Measurements from ENCODE around the gene FIS1. TPM values are rescaled to one million over a fixed set of nuclear protein-coding genes. Genes with fewer than 3 reads are reported as not detected.

The FIS1 gene
- total RNA-seq, 1 experiment from 2014 or later, result 239 TPM

- DNase-seq (ENCODE audit: low read depth), result no peak
These were observed 10.2 kb downstream of the FIS1 start for GRCh38 chr7:101234636-101235035.

DNA sequence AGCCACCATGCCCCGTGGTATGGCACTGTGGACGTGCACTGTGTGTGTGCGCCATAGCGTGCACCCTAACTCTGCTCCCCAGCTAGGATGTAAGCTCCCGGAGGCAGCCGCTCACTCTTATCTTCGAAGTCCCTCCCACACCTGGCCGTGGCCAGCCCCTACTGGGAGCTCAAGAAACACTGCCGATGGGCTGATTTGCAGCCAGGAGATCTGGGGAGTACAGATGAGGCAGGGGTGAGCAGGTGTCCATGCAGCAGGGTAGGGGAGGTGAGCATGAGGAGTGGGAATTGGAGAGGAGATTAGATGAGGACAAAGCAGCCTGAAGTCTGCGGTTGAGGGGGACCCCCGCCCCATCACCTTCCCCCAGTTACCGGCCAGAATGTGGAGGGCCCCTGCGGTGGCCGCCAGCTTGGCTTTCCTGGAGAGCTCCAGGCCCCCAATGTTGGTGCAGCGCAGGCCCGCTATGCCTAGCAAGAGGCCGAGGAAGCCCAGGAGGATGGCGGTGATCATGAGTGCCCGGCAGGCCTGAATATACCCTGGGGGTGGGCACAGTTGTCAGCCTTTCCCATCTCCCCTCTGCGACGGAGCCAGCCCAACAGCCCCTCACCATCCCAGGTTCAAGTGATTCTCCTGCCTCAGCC is 10.9 kb downstream of the FIS1 start:
- DNase-seq (ENCODE audit: low read depth), result no peak

GRCh38 chr7:101232141-101232850 is 12.6 kb downstream of the FIS1 start:
- DNase-seq (ENCODE audit: low read depth), result no peak

GRCh38 chr7:101231644-101232043 is 13.2 kb downstream of the FIS1 start:
- no peak for DNase-seq (ENCODE audit: low read depth)

GRCh38 chr7:101226721-101227120 is 18.2 kb downstream of the FIS1 start:
- DNase-seq (ENCODE audit: low read depth), result no peak

- no peak for DNase-seq (ENCODE audit: low read depth)
These were observed 19.2 kb downstream of the FIS1 start for GRCh38 chr7:101225650-101226049.

- DNase-seq (ENCODE audit: low read depth), result no peak
These were observed 21.4 kb downstream of the FIS1 start for GRCh38 chr7:101223528-101223927.

GRCh38 chr7:101222275-101222830 is 22.5 kb downstream of the FIS1 start:
- no peak for DNase-seq (ENCODE audit: low read depth)

DNA sequence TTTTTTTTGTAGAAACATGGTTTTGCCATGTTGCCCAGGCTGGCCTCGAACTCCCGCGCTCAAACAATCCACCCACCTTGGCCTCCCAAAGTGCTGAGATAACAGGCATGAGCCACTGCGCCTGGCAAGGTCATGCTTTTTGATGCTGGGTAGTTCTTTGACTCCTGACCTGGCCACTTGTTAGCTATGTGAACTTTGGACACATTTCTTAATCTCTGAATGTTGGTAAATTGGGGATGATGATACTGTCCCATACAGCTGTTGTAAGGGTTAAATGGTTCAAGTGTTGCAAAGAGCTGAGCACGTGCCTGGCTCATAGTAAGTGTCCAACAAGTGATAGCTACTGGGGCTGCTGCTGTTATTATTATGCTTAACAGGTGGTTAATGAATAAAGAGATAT is 24.6 kb downstream of the FIS1 start:
- no peak for DNase-seq (ENCODE audit: low read depth)

DNA sequence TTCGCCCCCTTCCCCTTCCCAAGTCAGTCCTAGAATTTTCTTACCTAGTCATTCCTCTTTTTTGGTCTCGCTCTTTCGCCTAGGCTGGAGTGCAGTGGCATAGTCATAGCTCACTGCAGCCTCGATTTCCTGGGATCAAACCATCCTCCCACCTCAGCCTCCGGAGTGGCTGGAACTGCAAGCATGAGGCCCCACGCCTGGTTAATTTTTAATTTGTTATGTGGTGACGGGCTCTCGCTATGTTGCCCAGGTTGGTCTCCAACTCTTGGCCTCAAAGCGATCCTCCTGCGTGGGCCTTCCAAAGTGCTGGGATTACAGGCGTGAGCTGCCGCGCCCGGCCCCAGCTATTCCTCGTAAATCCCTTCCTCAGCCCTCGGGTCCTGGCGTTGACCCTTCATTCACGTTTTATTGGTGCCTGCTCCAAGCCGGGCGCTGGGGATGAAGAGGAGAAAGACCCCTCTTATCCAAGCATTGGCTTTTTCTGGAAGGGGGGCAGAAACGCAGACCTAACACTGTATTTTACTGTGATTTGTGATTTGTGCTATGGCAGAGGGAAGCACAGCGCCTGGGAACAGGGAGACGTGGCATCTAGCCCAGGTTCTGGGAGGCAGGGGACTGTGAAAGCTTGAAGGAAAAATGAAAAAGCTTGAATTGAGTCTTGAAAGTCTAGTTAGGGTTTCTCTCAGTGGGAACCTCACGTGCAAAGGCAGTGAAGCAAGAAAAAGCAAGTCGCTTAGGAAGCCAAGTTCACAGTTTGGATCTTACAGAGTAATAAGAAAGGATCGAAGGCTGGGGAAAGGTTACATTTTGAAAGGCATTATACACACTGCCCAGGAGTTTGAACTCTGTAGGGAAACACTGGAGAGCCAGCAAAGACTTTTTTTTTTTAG is 26.4 kb downstream of the FIS1 start:
- no peak for DNase-seq (ENCODE audit: low read depth)

GRCh38 chr7:101217388-101218235 is 27.3 kb downstream of the FIS1 start, which contains the start of the genes PLOD3 and ZNHIT1:
Gene PLOD3, minus strand, starts transcription at chr7:101217581. Its CDS starts 307 bp downstream, at chr7:101217274.
Gene ZNHIT1, plus strand, starts transcription at chr7:101218165. Its CDS starts 31 bp downstream, at chr7:101218196.
- DNase-seq (ENCODE audit: low read depth), result peak; percentile 97

- DNase-seq (ENCODE audit: low read depth), result peak; percentile 37
These were observed 28.0 kb downstream of the FIS1 start for GRCh38 chr7:101216860-101217387.

GRCh38 chr7:101216001-101216859 is 28.7 kb downstream of the FIS1 start:
- no peak for DNase-seq (ENCODE audit: low read depth)

GRCh38 chr7:101212014-101212413 is 32.9 kb downstream of the FIS1 start:
- no peak for DNase-seq (ENCODE audit: low read depth)

- DNase-seq (ENCODE audit: low read depth), result no peak
These were observed 33.4 kb downstream of the FIS1 start for GRCh38 chr7:101211501-101211900.

- DNase-seq (ENCODE audit: low read depth), result no peak
These were observed 34.7 kb downstream of the FIS1 start for GRCh38 chr7:101210143-101210542.

GRCh38 chr7:101208794-101209193 is 36.1 kb downstream of the FIS1 start:
- no peak for DNase-seq (ENCODE audit: low read depth)

DNA sequence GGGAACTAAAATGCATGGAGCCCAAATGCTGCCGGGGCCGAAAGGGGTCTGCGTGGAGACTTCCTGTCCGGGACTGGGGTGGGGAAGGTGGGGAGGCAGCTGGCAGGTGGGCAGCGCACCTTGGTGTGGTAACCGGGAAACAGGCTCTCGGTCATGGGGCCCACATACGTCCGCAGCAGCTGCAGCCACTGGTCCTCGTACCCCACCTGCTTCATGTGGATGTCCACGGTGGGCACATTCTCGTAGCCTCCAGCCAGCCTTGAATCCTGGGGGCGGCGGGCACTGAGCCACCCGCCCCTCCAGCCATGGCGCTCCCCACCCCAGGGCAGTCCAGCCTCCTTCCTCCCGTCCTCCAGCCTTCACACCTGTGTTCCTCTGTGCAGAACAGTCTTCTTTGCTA is 37.4 kb downstream of the FIS1 start:
- DNase-seq (ENCODE audit: low read depth), result no peak

DNA sequence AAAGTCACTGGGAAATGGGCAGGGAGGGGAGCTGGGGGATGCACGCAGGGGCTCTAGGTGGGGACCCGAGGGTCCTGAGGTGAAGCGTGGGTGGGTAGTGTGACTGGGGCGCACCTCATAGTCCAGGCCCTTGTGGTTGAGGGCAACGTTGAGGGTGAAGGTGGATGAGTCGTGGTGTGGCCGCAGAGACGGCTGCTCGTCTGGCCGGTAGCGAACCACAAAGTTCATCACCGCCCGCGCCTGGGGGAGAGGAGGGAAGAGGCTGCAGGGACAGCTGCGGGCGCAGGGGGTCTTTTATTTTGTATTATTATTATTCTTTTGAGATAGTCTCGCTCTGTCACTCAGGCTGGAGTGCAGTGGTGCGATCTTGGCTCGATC is 38.2 kb downstream of the FIS1 start:
- DNase-seq (ENCODE audit: low read depth), result no peak

All from RPMI7951 (cell line).